HEK293T (cell line): ENCODE measurements around the gene CRYBG3.

Experiments used
- ARNT ChIP-seq: fragments of 450-650 bp; IDR thresholded peaks from 2 replicates; pipeline ENCODE4 v1.6.1; 2017; ENCODE audit warnings: mild to moderate bottlenecking
- BHLHE40 ChIP-seq: fragments of 450-650 bp; IDR thresholded peaks from 2 replicates; pipeline ENCODE4 v1.6.1; 2016; ENCODE audit warnings: mild to moderate bottlenecking, moderate library complexity, borderline replicate concordance
- CTBP1 ChIP-seq: fragments of 450-650 bp; IDR thresholded peaks from 2 replicates; pipeline ENCODE4 v1.6.1; 2016; ENCODE audit warnings: borderline replicate concordance
- ELF4 ChIP-seq: fragments of 450-650 bp; IDR thresholded peaks from 2 replicates; pipeline ENCODE4 v1.6.1; 2017; ENCODE audit warnings: antibody characterized with exemption
- FOXA1 ChIP-seq: fragments of 450-650 bp; IDR thresholded peaks from 2 replicates; pipeline ENCODE4 v1.6.1; 2016; ENCODE audit warnings: mild to moderate bottlenecking
- FOXK2 ChIP-seq: fragments of 450-650 bp; IDR thresholded peaks from 2 replicates; pipeline ENCODE4 v1.6.1; 2016; ENCODE audit warnings: mild to moderate bottlenecking
- FOXM1 ChIP-seq: fragments of 450-650 bp; IDR thresholded peaks from 2 replicates; pipeline ENCODE4 v1.6.1; 2017; ENCODE audit warnings: mild to moderate bottlenecking, borderline replicate concordance
- L3MBTL2 ChIP-seq: fragments of 450-650 bp; conservative IDR thresholded peaks from 2 replicates; pipeline ENCODE4 v1.6.1; 2016; ENCODE audit warnings: mild to moderate bottlenecking
- NFRKB ChIP-seq: fragments of 450-650 bp; IDR thresholded peaks from 2 replicates; pipeline ENCODE4 v1.6.1; 2016; ENCODE audit warnings: mild to moderate bottlenecking, moderate library complexity
- PKNOX1 ChIP-seq: fragments of 450-650 bp; IDR thresholded peaks from 2 replicates; pipeline ENCODE4 v1.6.1; 2016
- SP1 ChIP-seq: fragments of 450-650 bp; IDR thresholded peaks from 2 replicates; pipeline ENCODE4 v1.6.1; 2017
- SUZ12 ChIP-seq: fragments of 450-650 bp; IDR thresholded peaks from 2 replicates; pipeline ENCODE4 v1.6.1; 2016; ENCODE audit warnings: mild to moderate bottlenecking
- TARDBP ChIP-seq: fragments of 450-650 bp; IDR thresholded peaks from 2 replicates; pipeline ENCODE4 v1.6.1; 2016
- ZNF384 ChIP-seq: fragments of 450-650 bp; IDR thresholded peaks from 2 replicates; pipeline ENCODE4 v1.6.1; 2016

GRCh38 chr3:97793420-97794019, 28.3 kb upstream of the CRYBG3 start:
- no peak for TF ChIP-seq FOXM1
- no peak for TF ChIP-seq L3MBTL2
- no peak for TF ChIP-seq SP1
- TF ChIP-seq SUZ12 = no peak
- no peak for TF ChIP-seq ELF4
- no peak for TF ChIP-seq PKNOX1
- no peak for TF ChIP-seq ARNT
- TF ChIP-seq NFRKB = no peak
- 0 out of 2 replicates have a peak, but pooled peaks have one; percentile 7 for TF ChIP-seq ZNF384
- TF ChIP-seq CTBP1 = no peak
- no peak for TF ChIP-seq TARDBP
- no peak for TF ChIP-seq FOXK2
- TF ChIP-seq BHLHE40 = no peak
- TF ChIP-seq FOXA1 = no peak
